Activated T-helper 1 cell treated with anti-CD3 and anti-CD28 coated beads, Interleukin-12 subunit alpha, Interleukin-12 subunit beta, Interleukin-2, Interleukin-4 antibody, amounts not matched to agents 30 ng/mL and 10 ng/mL and 1 ng/mL, durations not matched to agents 14 hours and 24 hours and 36 hours (primary cell): ENCODE measurements around the gene CD63. TPM values are rescaled to one million over a fixed set of nuclear protein-coding genes. Genes with fewer than 3 reads are reported as not detected.

Experiments used
- DNase-seq: peaks from one replicate; pipeline ENCODE4 v3.0.0; 2021; ENCODE audit warnings: low spot score
- H3K27ac Mint-ChIP-seq: one replicate; pipeline ENCODE4 v1.8.0; 2021; ENCODE audit warnings: mild to moderate bottlenecking, mixed read lengths
- H3K27me3 Mint-ChIP-seq: one replicate; pipeline ENCODE4 v1.8.0; 2022; ENCODE audit warnings: mild to moderate bottlenecking, moderate library complexity, mixed read lengths; ENCODE audit not compliant: insufficient read depth
- H3K36me3 Mint-ChIP-seq: one replicate; pipeline ENCODE4 v1.8.0; 2021; ENCODE audit warnings: low read depth, mixed read lengths
- H3K4me1 Mint-ChIP-seq: one replicate; pipeline ENCODE4 v1.8.0; 2021; ENCODE audit warnings: low read depth, mixed read lengths
- H3K4me3 Mint-ChIP-seq: one replicate; pipeline ENCODE4 v1.8.0; 2021; ENCODE audit warnings: mild to moderate bottlenecking, moderate library complexity, mixed read lengths
- H3K9me3 Mint-ChIP-seq: one replicate; pipeline ENCODE4 v1.8.0; 2021; ENCODE audit warnings: mixed read lengths
- intact Hi-C: fragments of 100-400 bp; cut with micrococcal nuclease; formaldehyde crosslinking; loops from one replicate; pipeline ENCODE4 v1.15.1; 2024
- total RNA-seq: library from RNA; stranded (reverse); gene quantifications from 2 replicates; pipeline ENCODE4 v1.2.3, GENCODE V29; 2022

CD63 gene
- total RNA-seq, 1 donor from 2014 or later: 183 TPM

- H3K27me3 Mint-ChIP-seq: peaks cover 27% of the 10 kb centered on the region
- no peaks in the 10 kb centered on the region for H3K36me3 Mint-ChIP-seq
- DNase-seq: no peak
- H3K4me1 Mint-ChIP-seq: peaks cover 10% of the 10 kb centered on the region
- H3K27ac Mint-ChIP-seq: no peak overlapping the region
- peak overlapping the region; percentile 12 for H3K4me3 Mint-ChIP-seq
- no peaks in the 10 kb centered on the region for H3K9me3 Mint-ChIP-seq
- intact Hi-C loops: no loop called here
Observed at GRCh38 chr12:55681142-55682077, 47.4 kb downstream of the CD63 start.

GRCh38 chr12:55679691-55680090, 49.1 kb downstream of the CD63 start:
- H3K27me3 Mint-ChIP-seq: peaks cover 34% of the 10 kb centered on the region
- no peak overlapping the region for H3K4me3 Mint-ChIP-seq
- H3K4me1 Mint-ChIP-seq: peaks cover 10% of the 10 kb centered on the region
- H3K36me3 Mint-ChIP-seq: no peaks in the 10 kb centered on the region
- H3K27ac Mint-ChIP-seq: no peak overlapping the region
- DNase-seq: no peak
- intact Hi-C loops: no loop called here
- H3K9me3 Mint-ChIP-seq: no peaks in the 10 kb centered on the region

- no peak overlapping the region for H3K4me3 Mint-ChIP-seq
- no peaks in the 10 kb centered on the region for H3K36me3 Mint-ChIP-seq
- no peak overlapping the region for H3K27ac Mint-ChIP-seq
- no peaks in the 10 kb centered on the region for H3K9me3 Mint-ChIP-seq
- peaks cover 10% of the 10 kb centered on the region for H3K4me1 Mint-ChIP-seq
- DNase-seq: no peak
- peaks cover 36% of the 10 kb centered on the region for H3K27me3 Mint-ChIP-seq
- intact Hi-C loops: no loop called here
Observed at GRCh38 chr12:55676707-55677106, 52.1 kb downstream of the CD63 start.

- Mint-ChIP-seq H3K4me1 (no peaks in the 10 kb centered on the region), H3K27ac (no peak overlapping the region), H3K27me3 (peaks cover 28% of the 10 kb centered on the region), H3K9me3 (no peaks in the 10 kb centered on the region), H3K36me3 (no peaks in the 10 kb centered on the region), H3K4me3 (no peak overlapping the region)
- no peak for DNase-seq
- intact Hi-C loops: no loop called here
Observed at GRCh38 chr12:55675666-55676065, 53.1 kb downstream of the CD63 start.

Other genes starting within 250 kb of the CD63 start
- gene OR6C68, start 236.6 kb downstream of the CD63 start, total RNA-seq: not detected in 2 replicates
- gene OR6C4, start 179.4 kb downstream of the CD63 start, total RNA-seq: not detected in 2 replicates
- gene OR2AP1, start 156.5 kb downstream of the CD63 start, total RNA-seq: not detected in 2 replicates
- not detected in 2 replicates for gene OR10P1, start 92.1 kb downstream of the CD63 start, total RNA-seq
- gene ITGA7, start 21.1 kb downstream of the CD63 start, total RNA-seq: 0.88 and 1.1 TPM in 2 replicates
- 62.5 and 64.8 TPM in 2 replicates for gene BLOC1S1, start 13.0 kb downstream of the CD63 start, total RNA-seq
- 4.2 and 6.7 TPM in 2 replicates for gene RDH5, start 8.6 kb downstream of the CD63 start, total RNA-seq
- 14.2 and 15.2 TPM in 2 replicates for gene GDF11, start 14.1 kb upstream of the CD63 start, total RNA-seq
- 70.7 and 75.1 TPM in 2 replicates for gene SARNP, start 88.7 kb upstream of the CD63 start, total RNA-seq
- gene ORMDL2, start 89.0 kb upstream of the CD63 start, total RNA-seq: 58.9 and 61.2 TPM in 2 replicates
- gene DNAJC14, start 100.6 kb upstream of the CD63 start, total RNA-seq: 43.5 and 45.0 TPM in 2 replicates
- not detected in 2 replicates for gene MMP19, start 113.9 kb upstream of the CD63 start, total RNA-seq
- 38.8 and 40.5 TPM in 2 replicates for gene PYM1, start 198.9 kb upstream of the CD63 start, total RNA-seq
- gene DGKA, start 202.2 kb upstream of the CD63 start, total RNA-seq: 352 and 379 TPM in 2 replicates
- 0.29 TPM in 1 of 2 replicates, not detected in the other for gene PMEL, start 237.0 kb upstream of the CD63 start, total RNA-seq
- 93.5 and 109 TPM in 2 replicates for gene CDK2, start 237.8 kb upstream of the CD63 start, total RNA-seq
- gene RAB5B, start 245.1 kb upstream of the CD63 start, total RNA-seq: 42.6 and 47.0 TPM in 2 replicates